ENCODE results near the gene GRK6.
A peak's percentile ranks its signal among the peaks of the same experiment; 100 is the strongest.

The GRK6 gene

DNA sequence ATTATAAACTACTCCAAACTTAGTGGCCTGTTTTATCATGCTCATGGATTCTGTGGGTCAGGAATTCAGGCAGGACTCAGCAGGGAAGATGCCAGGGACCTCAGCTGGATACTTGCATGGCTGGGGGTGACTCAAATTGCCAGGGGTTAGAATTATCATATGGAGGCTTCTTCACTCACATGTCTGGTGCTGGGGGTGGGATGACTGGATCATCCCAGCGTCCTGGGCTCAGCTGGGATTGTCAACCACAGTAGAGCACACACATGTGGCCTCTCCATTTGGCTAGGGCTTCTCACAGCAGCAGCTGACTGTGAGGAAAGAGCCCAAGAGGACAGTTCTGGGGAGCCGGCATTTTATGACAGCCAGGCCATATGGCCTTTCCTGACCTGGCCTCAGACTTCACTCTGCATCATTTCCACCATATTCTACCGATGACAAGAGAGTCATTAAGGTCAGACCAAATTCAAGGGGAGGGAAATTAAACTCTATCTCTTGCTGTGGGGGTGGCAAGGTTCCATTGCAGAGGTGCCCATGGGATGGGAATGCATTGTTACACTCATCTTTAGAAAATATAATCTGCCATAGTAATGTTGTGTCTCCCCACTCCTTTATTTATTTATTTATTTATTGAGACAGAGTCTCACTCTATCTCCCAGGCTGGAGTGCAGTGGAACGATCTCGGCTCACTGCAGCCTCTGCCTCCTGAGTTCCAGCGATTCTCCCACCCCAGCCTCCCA is 5.2 kb upstream of the GRK6 start:
- CTCF ChIA-PET: interaction anchor here (0.5 to 1.6 kb wide), 3 partner anchors 13 to 171 kb away, joined by 3 to 8 read pairs (median 5); partner anchors contain the start of gene TMED9
- Histone ChIP-seq H3K9me3 (ENCODE audit: control insufficient read depth, insufficient read depth, low read depth, low read length) (no peaks in the 10 kb centered on the region), H3K36me3 (ENCODE audit: control insufficient read depth in 2 of 2, insufficient read depth in 1 of 2, low read length in 2 of 2) (no peaks in the 10 kb centered on the region), H3K4me1 (ENCODE audit: control insufficient read depth, insufficient read depth, low read length) (no peaks in the 10 kb centered on the region), H3K4me3 (ENCODE audit: low read depth, low read length) (no peak overlapping the region), H3K27ac (ENCODE audit: extremely low read depth, low read depth, low read length) (no peak overlapping the region)
- POLR2A ChIA-PET: no interaction called here
- no peak for TF ChIP-seq ZNF19 (tag by site-specific recombination; IDR thresholded peaks at IDR 0.05; ENCODE audit: low read depth)
- TF ChIP-seq, protein P1, sequence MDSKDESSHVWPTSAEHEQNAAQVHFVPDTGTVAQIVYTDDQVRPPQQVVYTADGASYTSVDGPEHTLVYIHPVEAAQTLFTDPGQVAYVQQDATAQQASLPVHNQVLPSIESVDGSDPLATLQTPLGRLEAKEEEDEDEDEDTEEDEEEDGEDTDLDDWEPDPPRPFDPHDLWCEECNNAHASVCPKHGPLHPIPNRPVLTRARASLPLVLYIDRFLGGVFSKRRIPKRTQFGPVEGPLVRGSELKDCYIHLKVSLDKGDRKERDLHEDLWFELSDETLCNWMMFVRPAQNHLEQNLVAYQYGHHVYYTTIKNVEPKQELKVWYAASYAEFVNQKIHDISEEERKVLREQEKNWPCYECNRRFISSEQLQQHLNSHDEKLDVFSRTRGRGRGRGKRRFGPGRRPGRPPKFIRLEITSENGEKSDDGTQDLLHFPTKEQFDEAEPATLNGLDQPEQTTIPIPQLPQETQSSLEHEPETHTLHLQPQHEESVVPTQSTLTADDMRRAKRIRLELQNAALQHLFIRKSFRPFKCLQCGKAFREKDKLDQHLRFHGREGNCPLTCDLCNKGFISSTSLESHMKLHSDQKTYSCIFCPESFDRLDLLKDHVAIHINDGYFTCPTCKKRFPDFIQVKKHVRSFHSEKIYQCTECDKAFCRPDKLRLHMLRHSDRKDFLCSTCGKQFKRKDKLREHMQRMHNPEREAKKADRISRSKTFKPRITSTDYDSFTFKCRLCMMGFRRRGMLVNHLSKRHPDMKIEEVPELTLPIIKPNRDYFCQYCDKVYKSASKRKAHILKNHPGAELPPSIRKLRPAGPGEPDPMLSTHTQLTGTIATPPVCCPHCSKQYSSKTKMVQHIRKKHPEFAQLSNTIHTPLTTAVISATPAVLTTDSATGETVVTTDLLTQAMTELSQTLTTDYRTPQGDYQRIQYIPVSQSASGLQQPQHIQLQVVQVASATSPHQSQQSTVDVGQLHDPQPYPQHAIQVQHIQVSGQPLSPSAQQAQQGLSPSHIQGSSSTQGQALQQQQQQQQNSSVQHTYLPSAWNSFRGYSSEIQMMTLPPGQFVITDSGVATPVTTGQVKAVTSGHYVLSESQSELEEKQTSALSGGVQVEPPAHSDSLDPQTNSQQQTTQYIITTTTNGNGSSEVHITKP (tag by site-specific recombination; IDR thresholded peaks at IDR 0.05): peak; percentile 54

DNA sequence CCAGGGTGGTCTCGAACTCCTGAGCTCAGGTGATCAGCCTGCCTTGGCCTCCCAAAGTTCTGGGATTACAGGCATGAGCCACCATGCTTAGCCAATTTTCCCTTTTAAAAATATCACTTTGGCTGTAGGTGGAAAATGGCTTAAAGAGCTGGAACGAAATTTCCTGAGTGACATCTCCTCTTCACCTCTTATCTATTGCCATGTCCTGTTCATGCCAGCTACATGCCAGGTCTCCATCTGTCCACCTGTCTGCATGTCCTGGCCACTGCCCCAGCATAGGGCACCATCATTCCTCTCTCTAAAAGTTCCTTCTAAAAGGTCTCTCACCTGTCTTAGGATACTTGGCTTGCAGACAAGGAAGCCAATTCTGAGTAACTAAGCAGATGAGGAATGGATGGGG is 2.8 kb upstream of the GRK6 start:
- H3K27ac ChIP-seq (ENCODE audit: extremely low read depth, low read depth, low read length): no peak overlapping the region
- peaks cover 0 to 10% of the 10 kb centered on the region in 2 experiments; a peak in 1 of 3 replicates for H3K36me3 ChIP-seq (ENCODE audit: control insufficient read depth in 2 of 2, insufficient read depth in 1 of 2, low read length in 2 of 2)
- CTCF ChIA-PET: interaction anchor here (0.7 to 5.2 kb wide), 3 partner anchors 20 to 75 kb away, joined by 4 to 40 read pairs (median 4); no protein-coding TSS in a partner anchor
- TF ChIP-seq, protein P2, sequence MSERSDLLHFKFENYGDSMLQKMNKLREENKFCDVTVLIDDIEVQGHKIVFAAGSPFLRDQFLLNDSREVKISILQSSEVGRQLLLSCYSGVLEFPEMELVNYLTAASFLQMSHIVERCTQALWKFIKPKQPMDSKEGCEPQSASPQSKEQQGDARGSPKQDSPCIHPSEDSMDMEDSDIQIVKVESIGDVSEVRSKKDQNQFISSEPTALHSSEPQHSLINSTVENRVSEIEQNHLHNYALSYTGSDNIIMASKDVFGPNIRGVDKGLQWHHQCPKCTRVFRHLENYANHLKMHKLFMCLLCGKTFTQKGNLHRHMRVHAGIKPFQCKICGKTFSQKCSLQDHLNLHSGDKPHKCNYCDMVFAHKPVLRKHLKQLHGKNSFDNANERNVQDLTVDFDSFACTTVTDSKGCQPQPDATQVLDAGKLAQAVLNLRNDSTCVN (tag by site-specific recombination; optimal IDR thresholded peaks at IDR 0.05): no peak
- TF ChIP-seq ZNF571 (tag by site-specific recombination; IDR thresholded peaks at IDR 0.05) (no peak), ZNF184 (tag by site-specific recombination; IDR thresholded peaks at IDR 0.05) (no peak), OSR2 (tag by site-specific recombination; IDR thresholded peaks at IDR 0.05) (no peak), KLF16 (tag by site-specific recombination; IDR thresholded peaks at IDR 0.05) (no peak), ZNF175 (tag by site-specific recombination; IDR thresholded peaks at IDR 0.05) (no peak), ZNF596 (tag by site-specific recombination; IDR thresholded peaks at IDR 0.05) (no peak), ZNF837 (tag by site-specific recombination; IDR thresholded peaks at IDR 0.05) (no peak), ZNF10 (tag by site-specific recombination; IDR thresholded peaks at IDR 0.05) (no peak), ZNF37A (tag by site-specific recombination; IDR thresholded peaks at IDR 0.05) (no peak), HOXA7 (CRISPR knock-in tag; IDR thresholded peaks at IDR 0.05; ENCODE audit: borderline replicate concordance) (no peak), EGR2 (tag by site-specific recombination; IDR thresholded peaks at IDR 0.05; ENCODE audit: low read depth) (no peak)
- TF ChIP-seq, protein P3, sequence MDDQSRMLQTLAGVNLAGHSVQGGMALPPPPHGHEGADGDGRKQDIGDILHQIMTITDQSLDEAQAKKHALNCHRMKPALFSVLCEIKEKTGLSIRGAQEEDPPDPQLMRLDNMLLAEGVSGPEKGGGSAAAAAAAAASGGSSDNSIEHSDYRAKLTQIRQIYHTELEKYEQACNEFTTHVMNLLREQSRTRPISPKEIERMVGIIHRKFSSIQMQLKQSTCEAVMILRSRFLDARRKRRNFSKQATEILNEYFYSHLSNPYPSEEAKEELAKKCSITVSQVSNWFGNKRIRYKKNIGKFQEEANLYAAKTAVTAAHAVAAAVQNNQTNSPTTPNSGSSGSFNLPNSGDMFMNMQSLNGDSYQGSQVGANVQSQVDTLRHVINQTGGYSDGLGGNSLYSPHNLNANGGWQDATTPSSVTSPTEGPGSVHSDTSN (CRISPR knock-in tag; IDR thresholded peaks at IDR 0.05): no peak
- TF ChIP-seq, protein P4, sequence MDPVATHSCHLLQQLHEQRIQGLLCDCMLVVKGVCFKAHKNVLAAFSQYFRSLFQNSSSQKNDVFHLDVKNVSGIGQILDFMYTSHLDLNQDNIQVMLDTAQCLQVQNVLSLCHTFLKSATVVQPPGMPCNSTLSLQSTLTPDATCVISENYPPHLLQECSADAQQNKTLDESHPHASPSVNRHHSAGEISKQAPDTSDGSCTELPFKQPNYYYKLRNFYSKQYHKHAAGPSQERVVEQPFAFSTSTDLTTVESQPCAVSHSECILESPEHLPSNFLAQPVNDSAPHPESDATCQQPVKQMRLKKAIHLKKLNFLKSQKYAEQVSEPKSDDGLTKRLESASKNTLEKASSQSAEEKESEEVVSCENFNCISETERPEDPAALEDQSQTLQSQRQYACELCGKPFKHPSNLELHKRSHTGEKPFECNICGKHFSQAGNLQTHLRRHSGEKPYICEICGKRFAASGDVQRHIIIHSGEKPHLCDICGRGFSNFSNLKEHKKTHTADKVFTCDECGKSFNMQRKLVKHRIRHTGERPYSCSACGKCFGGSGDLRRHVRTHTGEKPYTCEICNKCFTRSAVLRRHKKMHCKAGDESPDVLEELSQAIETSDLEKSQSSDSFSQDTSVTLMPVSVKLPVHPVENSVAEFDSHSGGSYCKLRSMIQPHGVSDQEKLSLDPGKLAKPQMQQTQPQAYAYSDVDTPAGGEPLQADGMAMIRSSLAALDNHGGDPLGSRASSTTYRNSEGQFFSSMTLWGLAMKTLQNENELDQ (tag by site-specific recombination; IDR thresholded peaks at IDR 0.05; ENCODE audit: low read depth): no peak
- H3K4me1 ChIP-seq (ENCODE audit: control insufficient read depth, insufficient read depth, low read length): no peaks in the 10 kb centered on the region
- H3K4me3 ChIP-seq (ENCODE audit: low read depth, low read length): no peak overlapping the region
- POLR2A ChIA-PET: no interaction called here
- no peaks in the 10 kb centered on the region for H3K9me3 ChIP-seq (ENCODE audit: control insufficient read depth, insufficient read depth, low read depth, low read length)
